ELF-1 (cell line): ENCODE results near the gene HSPA5.
"Not testable (repeated sequence)": the region's sequence is repeated elsewhere in the genome, so short reads cannot be mapped to it uniquely, and the experiment has no call there.

Source experiments
- DNase-seq: peaks from one replicate; pipeline ENCODE4 v3.0.0-alpha.2; 2016; ENCODE audit warnings: low read depth, low spot score

HSPA5 gene

GRCh38 chr9:125241000-125241862 lies at the start of gene HSPA5:
TSS of gene HSPA5 (minus strand) at chr9:125241343. CDS start at chr9:125241126, 217 bp downstream.
- DNase-seq, result peak; percentile 100

DNA sequence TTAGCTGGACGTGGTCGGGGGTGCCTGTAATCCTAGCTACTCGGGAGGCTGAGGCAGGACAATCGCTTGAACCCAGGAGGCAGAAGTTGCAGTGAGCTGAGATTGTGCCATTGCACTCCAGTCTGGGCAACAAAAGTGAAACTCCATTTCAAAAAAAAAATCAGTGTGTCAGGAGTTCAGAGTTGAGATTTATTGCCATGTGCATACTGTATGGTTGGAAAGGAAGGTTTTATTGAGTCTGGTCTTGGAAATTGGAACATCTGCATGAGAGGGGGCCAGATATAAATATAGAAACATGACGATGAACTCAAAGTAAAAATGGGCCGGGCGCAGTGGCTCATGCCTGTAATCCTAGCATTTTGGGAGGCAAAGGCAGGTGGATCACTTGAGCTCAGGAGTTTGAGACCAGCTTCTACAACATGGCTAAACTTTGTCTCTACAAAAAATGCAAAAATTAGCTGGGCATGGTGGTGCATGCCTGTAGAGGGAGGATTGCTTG lies 45.8 kb upstream of the HSPA5 start:
- DNase-seq, result not testable (repeated sequence)

DNA sequence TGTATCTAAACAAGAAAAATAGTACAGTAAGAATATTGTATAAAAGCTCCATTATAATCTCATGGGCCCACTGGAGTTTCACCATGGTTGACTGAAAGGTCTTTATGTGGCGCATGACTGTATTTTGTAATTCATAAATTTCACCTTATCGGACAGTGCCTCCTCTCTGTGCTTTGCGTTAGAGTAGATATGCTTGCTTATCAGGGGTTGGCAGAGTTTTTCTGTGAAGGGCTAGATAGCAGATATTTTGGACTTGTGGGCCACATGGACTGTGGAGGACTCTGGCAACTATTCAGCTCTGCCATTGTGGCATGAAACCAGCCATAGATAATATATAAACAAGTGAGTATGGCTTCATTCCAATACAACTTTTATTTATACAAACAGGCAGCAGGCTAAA lies 43.7 kb upstream of the HSPA5 start:
- DNase-seq, result no peak

GRCh38 chr9:125280945-125281344 lies 39.8 kb upstream of the HSPA5 start:
- DNase-seq, result no peak

- no peak for DNase-seq
Measured at GRCh38 chr9:125277411-125277810, 36.3 kb upstream of the HSPA5 start.

GRCh38 chr9:125276771-125277170 lies 35.6 kb upstream of the HSPA5 start:
- DNase-seq, result no peak

DNA sequence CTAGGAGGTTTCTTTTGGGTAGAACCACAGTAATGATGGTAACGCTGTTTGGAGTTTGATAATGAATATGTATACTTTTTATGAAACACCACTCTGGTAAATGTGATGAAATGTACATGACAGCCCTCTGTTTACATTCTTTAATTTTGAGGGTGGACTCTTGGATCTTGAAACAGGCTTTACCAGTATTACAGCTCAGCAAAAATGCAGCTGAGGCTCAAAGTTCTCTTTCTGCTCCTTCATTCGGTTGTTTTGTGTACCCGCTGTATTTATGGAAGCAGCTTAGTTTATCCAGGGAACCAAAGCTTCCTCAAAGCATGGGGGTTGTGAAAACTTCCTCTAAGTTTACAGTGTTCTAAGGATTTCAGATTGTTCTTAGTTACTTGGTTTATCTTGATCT lies 31.6 kb upstream of the HSPA5 start:
- DNase-seq, result peak; percentile 11

GRCh38 chr9:125271081-125271480 lies 29.9 kb upstream of the HSPA5 start:
- no peak for DNase-seq

GRCh38 chr9:125269014-125269397 lies 27.9 kb upstream of the HSPA5 start:
- no peak for DNase-seq

DNA sequence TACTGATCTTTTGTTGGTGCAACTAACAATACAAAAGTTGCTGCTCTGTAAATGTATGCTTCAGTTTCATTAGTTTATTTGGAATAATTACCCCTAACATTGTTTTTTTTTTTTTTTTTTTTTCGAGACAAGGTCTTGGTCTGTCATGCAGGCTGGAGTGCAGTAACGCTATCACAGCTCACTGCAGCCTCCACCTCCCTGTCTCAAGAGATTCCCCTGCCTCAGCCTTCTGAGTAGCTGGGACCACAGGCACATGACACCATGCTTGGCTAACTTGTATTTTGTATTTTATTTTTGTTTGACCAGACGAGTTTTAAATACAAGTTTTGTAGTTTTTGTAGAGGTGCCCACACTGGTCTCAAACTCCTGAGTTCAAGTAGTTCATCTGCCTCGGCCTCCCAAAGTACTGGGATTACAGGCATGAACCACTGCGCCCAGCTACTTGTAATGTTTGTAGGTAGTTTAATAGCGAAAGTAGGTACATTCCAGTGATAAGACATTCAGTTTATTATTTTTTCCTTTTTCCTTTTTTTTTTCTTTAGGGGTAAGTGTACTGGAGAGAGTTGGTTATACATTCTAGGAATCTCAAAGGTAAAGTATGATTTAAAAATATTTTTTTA lies 27.4 kb upstream of the HSPA5 start:
- no peak for DNase-seq

DNA sequence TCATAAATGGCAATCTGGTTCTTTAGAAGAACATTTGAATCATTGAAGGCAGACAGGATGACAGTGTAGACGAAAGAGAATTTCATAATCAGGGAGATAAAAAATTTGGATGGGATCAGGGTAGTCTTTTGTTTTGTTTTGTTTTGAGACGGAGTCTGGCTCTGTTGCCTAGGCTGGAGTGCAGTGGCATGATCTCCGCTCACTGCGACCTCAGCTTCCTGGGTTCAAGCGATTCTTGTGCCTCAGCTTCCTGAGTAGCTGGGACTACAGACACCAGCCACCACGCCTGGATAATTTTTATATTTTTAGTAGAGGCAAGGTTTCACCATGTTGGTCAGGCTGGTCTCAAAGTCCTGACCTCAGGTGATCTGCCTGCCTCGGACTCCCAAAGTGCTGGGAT lies 22.9 kb upstream of the HSPA5 start:
- DNase-seq, result not testable (repeated sequence)

GRCh38 chr9:125262294-125262991 lies 21.3 kb upstream of the HSPA5 start:
- no peak for DNase-seq

- DNase-seq, result peak; percentile 98
Measured at GRCh38 chr9:125261501-125262293, 20.6 kb upstream of the HSPA5 start, which contains the start of gene GAPVD1. TSS of gene GAPVD1 (plus strand) at chr9:125261826. CDS start at chr9:125298922, 37,096 bp downstream.

DNA sequence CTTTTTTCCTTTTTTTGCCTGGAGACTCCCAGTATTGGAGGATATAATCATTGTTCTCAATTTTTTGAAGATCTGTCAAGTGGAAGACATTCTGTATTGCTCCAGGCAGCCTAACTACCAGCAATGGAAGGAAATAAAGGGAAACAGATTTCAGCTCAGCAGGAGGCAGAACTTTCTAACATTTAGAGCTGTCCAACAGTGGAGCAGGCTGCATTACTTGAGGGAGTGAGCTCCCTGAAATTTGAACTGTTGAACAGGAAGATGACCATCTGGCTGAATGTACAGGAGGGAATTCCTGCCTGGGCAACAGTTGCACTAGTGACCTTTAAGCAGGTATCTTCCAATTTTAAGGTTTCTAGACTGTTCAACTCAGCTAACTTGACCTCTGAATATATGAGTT lies 19.4 kb upstream of the HSPA5 start:
- no peak for DNase-seq

DNA sequence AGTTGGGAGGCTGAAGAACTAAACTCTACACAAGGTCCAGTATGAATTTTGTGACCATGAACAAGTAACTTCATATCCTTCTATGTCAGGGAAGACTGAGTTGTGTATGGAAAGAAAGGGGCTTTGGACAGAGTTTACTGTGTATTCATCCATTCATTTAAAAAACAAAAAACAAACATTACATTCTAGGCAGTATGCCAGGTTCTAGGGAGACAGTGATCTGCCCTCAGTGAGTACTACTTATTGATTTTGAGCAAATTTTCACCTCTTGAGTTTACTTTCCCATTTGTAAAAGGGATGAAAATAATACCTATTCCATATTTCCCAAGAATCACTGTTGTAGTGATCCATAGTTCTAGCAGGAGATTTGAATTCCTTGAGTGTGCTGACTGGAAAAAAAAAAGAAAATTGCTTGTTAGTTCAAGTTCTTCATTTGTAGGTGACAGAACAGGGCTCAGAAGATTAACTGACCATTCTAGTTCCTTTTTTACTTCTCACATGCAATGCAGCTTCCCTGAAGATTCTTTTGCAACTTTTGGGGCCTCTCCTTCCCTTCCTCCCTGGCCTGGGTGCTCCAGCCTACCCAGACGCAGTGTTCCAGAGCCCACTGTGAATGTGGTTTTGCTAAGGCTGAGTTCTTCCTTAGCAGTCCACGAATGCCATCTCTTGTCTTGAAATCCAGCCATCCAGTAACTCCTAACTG lies 17.8 kb upstream of the HSPA5 start:
- DNase-seq, result no peak

DNA sequence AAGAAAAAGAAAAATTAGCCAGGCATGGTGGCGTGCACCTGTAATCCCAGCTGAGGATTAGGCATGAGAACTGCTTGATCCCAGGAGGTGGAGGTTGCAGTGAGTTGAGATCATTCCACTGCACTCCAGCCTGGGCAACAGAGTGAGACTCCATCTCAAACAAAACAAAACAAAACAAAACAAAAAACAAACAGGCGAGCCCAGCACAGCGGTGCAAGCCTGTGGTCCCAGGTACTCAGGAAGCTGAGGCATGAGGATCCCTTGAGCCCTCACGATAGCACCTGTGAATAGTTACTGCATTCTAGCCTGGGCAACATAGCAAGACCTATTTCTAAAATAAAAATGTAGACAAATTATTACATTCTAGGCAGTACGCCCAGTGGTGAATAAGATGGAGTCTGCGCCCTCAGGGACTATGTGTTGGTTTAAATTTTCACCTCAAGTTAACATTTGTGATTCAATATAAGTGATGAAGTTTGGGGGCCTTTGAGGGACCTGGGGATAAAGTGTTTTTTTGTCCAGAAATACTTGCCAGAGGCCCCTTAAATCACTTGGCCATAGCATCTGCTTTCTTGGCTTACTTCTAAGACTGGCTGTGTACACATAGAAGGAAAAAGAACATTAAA lies 17.1 kb upstream of the HSPA5 start:
- no peak for DNase-seq

DNA sequence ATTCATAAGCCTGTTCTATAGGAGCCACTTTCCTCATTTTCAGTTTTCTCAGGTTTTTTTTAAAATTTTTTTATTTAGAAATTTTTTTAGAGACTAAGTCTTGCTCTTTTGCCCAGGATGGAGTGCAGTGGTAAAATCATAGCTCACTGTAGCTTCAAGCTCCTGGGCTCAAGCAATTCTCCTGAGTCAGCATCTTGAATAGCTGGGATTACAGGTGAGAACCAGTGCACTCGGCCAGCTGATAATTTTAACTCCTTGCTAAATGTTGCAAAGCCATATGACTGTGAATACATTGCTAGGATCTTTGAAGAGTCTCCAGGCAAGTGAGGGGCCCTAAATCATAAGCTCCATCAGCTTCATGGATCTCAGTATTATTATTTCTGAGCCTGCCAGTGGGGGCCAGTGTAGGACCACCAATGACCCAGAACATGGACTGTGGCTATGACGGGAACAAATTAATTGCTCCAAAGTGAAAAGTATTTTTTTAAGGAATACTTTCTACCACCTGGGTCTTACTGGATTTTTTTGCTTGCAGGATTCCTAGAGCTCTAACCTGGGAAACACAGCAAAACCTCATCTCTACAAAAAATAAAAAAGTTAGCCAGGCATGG lies 14.7 kb upstream of the HSPA5 start:
- DNase-seq, result no peak

DNA sequence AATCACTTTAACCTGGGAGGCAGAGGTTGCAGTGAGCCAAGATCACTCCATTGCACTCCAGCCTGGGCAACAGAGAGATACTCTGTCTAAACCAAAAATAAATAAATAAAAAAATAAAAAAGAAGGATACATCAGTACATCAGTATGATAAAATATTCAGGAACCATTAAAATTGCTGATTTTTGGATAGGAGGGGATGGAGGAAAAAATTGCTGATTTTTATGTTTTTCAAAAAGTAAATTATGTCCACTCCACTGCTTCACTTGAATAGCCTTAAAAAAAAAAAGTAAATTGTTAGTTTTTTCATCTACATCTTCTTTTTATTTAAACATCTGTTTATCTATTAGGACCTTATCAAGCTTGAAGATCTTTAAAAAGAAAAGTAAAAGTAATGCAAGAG lies 13.1 kb upstream of the HSPA5 start:
- DNase-seq, result no peak

- no peak for DNase-seq
Measured at GRCh38 chr9:125246261-125246667, 5.1 kb upstream of the HSPA5 start.

GRCh38 chr9:125243792-125244260 lies 2.7 kb upstream of the HSPA5 start:
- no peak for DNase-seq
